ENCODE results near the gene TRPM3. TPM values are rescaled to one million over a fixed set of nuclear protein-coding genes. Genes with fewer than 3 reads are reported as not detected.

The TRPM3 gene
- total and polyA plus RNA-seq, 2 of the 8 experiments (the other 6 are each of a cell fraction or from before 2014, with no cell fraction given) = 2.4 to 10.9 TPM

DNA sequence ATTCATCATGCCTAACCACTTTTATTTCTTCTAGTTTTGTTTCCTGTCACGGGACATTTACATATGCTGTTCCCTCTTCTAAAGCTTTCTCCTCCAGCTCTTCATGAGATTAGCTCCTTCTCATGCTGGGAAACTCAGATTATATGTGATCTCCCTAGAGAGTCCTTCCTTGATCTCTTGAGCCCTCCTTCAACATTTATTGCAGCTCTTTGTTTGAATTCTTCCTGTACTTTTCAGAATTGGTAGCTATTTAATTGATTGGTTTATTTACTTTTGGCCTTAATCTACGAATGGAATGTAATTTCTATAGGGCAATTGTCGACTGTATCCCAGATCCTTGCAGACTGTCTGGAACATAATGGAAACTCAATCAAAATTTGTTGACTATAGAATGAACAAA, 9.7 kb upstream of the TRPM3 start (continued):
- TF ChIP-seq GTF2F1 (IDR thresholded peaks at IDR 0.05; ENCODE audit: borderline replicate concordance, low read depth, low read length) = no peak
- no peak for TF ChIP-seq TEAD4 (IDR thresholded peaks at IDR 0.05; ENCODE audit: low read depth, low read length)

Measured in H1 (cell line).